Measurements from ENCODE around the gene GOLGA1. TPM values are rescaled to one million over a fixed set of nuclear protein-coding genes. Genes with fewer than 3 reads are reported as not detected.

The GOLGA1 gene
- total and polyA plus RNA-seq, 9 of the 15 experiments (the other 6 are each of a cell fraction or from before 2014, with no cell fraction given): 2.9 to 15.9 (median 8.5) TPM

DNA sequence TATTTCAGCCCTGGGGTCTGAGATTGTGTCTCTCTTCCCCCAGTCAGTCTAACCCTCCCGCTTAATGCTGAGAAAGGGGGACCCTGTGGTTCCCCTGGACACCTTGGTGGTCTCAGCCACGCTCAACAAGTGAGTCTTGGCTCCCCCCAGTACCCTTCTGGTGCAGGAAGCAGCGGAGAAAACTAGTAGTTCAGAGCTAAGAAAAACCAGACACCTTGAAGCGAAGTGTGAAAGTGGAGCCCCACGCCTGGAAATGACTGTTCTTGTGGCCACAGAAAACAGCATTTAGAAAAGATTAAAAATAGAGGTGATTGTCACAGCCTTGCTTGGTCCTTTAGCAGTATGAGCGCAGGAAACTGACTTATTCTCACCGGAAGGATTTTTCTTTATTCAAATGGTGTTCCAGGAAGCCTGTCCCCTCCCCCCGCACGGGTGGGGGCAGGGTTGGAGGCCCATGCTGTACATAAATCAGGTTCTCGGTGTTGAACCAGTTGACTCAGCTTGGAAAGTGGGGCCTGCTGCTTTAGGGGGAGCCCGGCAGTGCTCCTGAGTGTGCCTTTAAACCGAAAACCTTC is 70.8 kb downstream of the GOLGA1 start (continued):
- TF ChIP-seq JUND (IDR thresholded peaks at IDR 0.05; ENCODE audit: borderline replicate concordance, low read depth, low read length): peak; percentile 32
- TF ChIP-seq JUND (tag; IDR thresholded peaks at IDR 0.05; ENCODE audit: borderline replicate concordance, low read depth, low read length): no peak; the same call in 2 of the 3 replicates
- no peak for TF ChIP-seq PHB (CRISPR knock-in tag; IDR thresholded peaks at IDR 0.05)
- TF ChIP-seq NUFIP1 (IDR thresholded peaks at IDR 0.05; ENCODE audit: partially characterized antibody): no peak
- TF ChIP-seq, protein P1, sequence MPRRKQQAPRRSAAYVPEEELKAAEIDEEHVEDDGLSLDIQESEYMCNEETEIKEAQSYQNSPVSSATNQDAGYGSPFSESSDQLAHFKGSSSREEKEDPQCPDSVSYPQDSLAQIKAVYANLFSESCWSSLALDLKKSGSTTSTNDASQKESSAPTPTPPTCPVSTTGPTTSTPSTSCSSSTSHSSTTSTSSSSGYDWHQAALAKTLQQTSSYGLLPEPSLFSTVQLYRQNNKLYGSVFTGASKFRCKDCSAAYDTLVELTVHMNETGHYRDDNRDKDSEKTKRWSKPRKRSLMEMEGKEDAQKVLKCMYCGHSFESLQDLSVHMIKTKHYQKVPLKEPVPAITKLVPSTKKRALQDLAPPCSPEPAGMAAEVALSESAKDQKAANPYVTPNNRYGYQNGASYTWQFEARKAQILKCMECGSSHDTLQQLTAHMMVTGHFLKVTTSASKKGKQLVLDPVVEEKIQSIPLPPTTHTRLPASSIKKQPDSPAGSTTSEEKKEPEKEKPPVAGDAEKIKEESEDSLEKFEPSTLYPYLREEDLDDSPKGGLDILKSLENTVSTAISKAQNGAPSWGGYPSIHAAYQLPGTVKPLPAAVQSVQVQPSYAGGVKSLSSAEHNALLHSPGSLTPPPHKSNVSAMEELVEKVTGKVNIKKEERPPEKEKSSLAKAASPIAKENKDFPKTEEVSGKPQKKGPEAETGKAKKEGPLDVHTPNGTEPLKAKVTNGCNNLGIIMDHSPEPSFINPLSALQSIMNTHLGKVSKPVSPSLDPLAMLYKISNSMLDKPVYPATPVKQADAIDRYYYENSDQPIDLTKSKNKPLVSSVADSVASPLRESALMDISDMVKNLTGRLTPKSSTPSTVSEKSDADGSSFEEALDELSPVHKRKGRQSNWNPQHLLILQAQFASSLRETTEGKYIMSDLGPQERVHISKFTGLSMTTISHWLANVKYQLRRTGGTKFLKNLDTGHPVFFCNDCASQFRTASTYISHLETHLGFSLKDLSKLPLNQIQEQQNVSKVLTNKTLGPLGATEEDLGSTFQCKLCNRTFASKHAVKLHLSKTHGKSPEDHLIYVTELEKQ (CRISPR knock-in tag; IDR thresholded peaks at IDR 0.05): no peak
- TF ChIP-seq KDM2B (CRISPR knock-in tag; IDR thresholded peaks at IDR 0.05): no peak
- no peak for TF ChIP-seq FIP1L1 (IDR thresholded peaks at IDR 0.05; ENCODE audit: low read depth, low read length, poor library complexity, severe bottlenecking)
- no peak for TF ChIP-seq SREBF2 (CRISPR knock-in tag; IDR thresholded peaks at IDR 0.05)
- no peak for TF ChIP-seq ZBTB7A (IDR thresholded peaks at IDR 0.05; ENCODE audit: borderline replicate concordance, control insufficient read depth, low read depth, low read length)
- peak in 1 of 2 experiments; percentile 56; a peak in 1 of 4 replicates for TF ChIP-seq RCOR1 (IDR thresholded peaks at IDR 0.05; ENCODE audit: borderline replicate concordance in 1 of 2, low read depth in 2 of 2, low read length in 2 of 2)
- TF ChIP-seq NR2F6 (CRISPR knock-in tag; IDR thresholded peaks at IDR 0.05): no peak
- no peak for TF ChIP-seq ZNF584 (CRISPR knock-in tag; IDR thresholded peaks at IDR 0.05; ENCODE audit: low read depth)
- no peak for TF ChIP-seq ZNF316 (IDR thresholded peaks at IDR 0.05)
- no peak for TF ChIP-seq MCM5 (IDR thresholded peaks at IDR 0.05; ENCODE audit: low read depth)
- no peak for TF ChIP-seq PPARD (CRISPR knock-in tag; IDR thresholded peaks at IDR 0.05)
- TF ChIP-seq ZNF3 (CRISPR knock-in tag; IDR thresholded peaks at IDR 0.05): no peak
